ENCODE measurements around the gene MCIDAS.

- TF ChIP-seq POLR2A (IDR thresholded peaks at IDR 0.05; ENCODE audit: low read length), result no peak
- TF ChIP-seq GATA1 (IDR thresholded peaks at IDR 0.05; ENCODE audit: low read depth, low read length), result no peak
Measured at GRCh38 chr5:55230086-55230629, 3.0 kb upstream of the MCIDAS start.
